HG03571 (cell line): ENCODE measurements around the gene HMG20A.

ENCODE experiments used
- ATAC-seq: cut with Tn5 transposase; IDR thresholded peaks from one replicate; pipeline ENCODE4 v1.9.1; 2021; ENCODE audit not compliant: unreplicated experiment

Gene HMG20A

DNA sequence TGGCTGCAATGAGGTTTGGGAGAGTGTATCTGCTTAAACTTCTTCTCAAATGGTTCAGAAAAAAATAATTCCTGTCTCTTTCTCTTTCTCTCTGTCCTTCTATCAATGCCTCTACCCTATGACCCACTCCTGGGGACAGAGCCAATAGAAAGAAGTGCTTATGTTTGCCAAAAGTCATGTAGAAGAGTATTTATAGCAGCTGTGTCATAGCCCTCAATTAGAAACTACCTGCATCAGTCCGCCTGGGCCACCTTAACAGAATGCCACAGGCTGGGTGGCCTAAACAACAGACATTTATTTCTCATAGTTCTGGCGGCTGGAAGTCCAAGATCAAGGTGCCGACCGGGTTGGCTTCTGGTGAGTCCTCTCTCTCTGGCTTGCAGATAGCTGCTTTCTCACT, 92.5 kb downstream of the HMG20A start:
- ATAC-seq: no peak

- no peak for ATAC-seq
Observed at GRCh38 chr15:77514641-77515402, 94.1 kb downstream of the HMG20A start.

- no peak for ATAC-seq
Observed at GRCh38 chr15:77515613-77516012, 94.9 kb downstream of the HMG20A start.

- ATAC-seq: no peak
Observed at GRCh38 chr15:77516076-77516475, 95.4 kb downstream of the HMG20A start.

DNA sequence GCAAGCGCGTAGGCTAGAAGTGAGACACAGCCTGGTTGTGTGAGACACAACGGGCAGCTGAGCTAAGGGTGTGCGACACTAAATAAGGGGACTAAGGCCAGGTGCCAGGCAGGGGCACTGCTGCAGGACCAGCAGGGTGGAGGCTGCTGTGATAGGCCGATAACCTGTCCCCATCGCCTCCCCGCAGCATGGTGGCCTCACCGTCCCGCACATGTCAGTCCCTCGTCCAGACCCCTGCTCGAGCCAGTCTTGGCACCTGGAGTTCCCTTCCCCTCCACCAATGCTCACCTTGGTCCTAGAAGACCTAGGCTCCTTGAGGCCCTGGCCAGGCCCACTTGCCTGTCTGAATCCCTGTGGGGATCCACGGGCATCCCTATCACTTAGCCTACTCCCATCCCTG, 96.1 kb downstream of the HMG20A start:
- ATAC-seq: no peak

DNA sequence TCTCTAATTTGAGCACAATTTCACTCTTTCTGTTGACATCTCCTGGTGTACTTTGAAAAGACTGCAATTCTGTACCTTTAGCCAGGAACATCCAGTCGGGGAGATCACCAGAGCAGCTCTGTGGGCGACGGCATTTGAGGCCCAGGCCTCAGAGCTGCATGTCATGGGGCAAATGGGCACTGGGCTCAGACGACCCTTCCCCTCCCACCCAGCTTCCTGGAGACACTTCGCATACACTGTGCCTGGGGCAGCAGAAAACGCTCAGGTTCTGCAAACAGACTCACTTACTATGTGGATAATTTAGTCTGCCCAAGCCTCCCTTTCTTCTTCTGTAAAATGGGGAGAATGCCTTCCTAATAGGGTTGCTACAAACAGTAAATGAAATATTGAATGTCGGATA, 96.9 kb downstream of the HMG20A start:
- ATAC-seq: no peak

- ATAC-seq: no peak
Observed at GRCh38 chr15:77518458-77518857, 97.8 kb downstream of the HMG20A start.

- ATAC-seq: no peak
Observed at GRCh38 chr15:77519540-77519939, 98.9 kb downstream of the HMG20A start.

DNA sequence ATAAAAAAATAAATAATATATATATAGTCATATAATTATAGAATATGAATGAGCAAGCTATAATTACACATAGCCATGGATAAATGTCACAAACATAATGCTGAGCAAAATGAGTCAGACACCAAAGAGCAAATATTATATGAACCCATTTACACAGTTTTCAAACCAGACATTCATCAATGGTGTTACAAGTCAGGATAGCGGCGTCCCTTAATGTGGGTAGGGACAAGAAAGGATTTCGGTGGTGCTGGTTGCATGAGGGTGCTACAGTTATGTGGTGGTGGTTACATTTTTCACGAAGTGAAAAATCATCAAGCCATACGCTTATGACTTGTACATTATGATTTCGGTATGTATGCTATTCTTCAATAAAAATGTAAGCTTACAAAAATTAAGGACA, 100.5 kb downstream of the HMG20A start:
- no peak for ATAC-seq

- ATAC-seq: no peak
Observed at GRCh38 chr15:77525400-77525811, 104.7 kb downstream of the HMG20A start.

DNA sequence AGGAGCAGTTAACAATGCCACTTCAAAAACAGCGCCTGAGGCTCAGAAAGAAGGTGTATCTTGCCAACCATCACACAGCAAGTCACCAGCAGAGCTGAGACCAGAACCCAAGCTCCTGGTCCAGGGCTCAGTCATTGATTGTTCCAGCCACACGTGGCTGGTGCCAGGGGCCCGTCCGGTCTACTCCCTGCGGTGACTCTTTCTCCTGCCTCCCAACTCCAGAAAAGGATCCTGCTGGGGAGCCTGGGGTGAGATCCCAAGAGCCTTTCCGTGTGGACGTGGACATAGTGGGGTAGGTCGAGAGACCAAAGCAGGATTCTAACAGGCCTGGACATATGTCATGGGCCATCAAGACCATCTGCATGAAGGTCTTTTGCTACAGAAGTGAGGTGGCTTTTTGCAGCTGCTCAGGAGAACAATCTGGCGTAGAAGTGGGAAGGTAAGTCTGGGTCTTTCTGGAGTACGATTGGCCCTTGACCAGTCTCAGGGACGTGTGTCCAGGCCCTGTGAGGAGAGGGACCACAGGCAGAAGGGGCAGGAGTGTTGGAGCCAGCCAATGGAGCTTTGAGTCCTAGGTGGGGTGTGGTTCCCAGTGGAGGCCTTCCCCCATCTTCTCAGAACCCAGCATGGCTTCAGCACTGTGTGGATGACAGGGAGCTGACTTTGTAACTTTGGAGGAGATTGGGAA, 105.4 kb downstream of the HMG20A start:
- no peak for ATAC-seq

GRCh38 chr15:77526595-77527163, 106.0 kb downstream of the HMG20A start:
- ATAC-seq: no peak

DNA sequence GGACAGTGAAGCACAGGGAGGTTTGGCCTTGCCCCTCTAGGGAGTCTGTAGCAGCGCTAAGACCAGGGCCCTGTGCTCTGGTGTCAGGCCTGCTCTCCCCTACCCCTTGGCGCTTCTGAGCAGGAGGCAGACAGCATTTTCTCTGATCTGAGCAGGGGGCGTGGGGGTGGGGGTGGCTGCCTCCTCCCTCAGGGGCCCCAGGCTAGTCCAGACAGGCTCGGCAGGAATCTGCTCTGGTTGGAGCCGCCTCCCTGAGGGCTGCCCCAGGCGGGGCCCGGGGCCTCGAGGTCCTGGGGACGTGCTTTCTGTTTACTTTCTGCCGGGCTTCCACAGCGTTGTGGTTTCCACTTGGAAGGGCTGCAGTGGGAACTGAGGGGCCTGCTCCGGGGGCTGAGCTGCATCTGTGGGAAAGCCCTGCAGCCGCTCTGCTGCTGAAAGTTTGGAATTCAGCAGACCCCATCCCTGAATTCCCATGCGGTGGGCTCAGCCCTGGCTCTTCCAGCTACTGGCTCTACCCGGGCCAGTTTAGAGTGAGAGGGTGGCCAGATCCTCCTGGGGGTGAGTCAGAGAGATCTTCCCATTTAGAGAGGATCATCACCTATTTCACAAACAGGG, 106.6 kb downstream of the HMG20A start:
- no peak for ATAC-seq

- no peak for ATAC-seq
Observed at GRCh38 chr15:77527831-77528231, 107.1 kb downstream of the HMG20A start.

- no peak for ATAC-seq
Observed at GRCh38 chr15:77528290-77528967, 107.7 kb downstream of the HMG20A start.

GRCh38 chr15:77528968-77529319, 108.3 kb downstream of the HMG20A start:
- no peak for ATAC-seq

DNA sequence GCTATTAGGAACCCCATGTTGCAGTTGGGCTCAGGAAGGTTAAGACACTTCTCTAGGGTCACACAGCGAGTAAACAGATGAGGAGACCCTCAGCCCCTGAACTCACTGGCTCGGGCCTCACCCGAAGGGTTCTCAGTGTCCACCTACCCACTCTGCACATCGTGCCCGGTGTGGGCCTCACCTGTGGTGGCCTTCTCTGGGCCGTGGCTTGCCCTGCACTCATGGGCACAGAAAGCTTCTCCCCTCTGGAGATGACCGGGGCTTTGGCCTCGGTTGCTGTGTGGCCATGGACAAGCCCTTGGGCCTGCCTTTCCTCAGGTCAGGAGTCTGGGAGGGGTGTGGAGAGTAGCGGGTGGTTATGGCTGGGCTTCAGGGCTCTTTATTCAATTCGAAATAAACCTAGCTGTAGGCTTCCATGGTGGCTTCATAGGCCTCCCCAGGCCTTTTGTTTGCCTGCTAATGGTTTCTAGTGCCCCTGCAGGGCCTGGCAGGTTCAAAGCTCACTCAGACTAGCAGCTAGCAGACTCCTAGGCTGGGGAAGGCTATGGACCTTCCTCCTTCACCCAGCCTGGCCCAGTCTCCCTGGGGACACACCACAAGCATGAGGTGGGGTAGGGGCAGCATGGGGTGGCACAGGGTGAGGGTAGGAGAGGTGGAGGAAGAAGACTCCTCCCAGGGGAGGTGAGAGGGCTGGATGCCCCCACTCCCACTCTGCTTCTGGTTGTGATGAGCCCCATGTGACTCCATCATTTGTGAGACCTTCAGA, 108.9 kb downstream of the HMG20A start:
- ATAC-seq: no peak

GRCh38 chr15:77530576-77530975, 109.9 kb downstream of the HMG20A start:
- no peak for ATAC-seq

DNA sequence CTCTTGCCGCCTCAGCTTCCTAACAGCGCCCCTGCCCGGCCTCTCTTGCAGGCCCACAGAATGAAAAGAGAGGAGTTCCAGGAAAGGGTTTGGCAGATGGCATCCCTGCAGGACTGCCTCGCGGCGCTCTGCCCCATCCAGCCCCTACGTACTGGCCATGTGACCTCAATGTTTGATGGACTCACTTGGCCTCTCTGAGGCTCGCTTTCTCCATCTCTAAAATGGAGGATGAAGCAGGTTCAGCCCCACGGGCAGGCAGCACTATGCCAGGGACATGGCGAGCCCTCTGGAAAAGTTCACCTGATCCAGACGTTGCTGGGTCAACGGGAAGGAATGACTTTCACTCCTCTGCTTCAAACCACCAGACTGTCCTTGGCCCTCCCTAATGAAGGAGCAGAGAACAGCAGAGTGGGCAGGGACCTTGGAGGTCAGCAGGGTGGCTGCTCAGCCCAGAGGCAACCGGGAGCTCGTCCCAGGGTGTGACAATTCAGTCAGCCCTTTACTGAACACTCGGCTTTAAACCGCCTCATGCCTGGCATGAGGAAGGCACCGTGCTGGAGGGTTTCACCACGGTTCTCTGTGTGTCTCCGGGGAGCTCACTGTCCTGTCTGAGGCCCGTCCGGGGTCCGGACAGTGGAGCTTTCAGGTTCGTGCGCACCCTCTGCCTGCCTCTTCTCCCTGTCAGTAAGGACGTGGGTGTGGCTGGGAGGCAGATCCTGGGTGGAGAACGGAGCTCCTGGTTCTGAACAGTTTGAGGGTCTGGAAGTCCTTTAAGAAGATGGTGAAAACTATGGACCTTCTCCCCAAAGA, 110.7 kb downstream of the HMG20A start:
- no peak for ATAC-seq
